ENCODE measurements around the gene ASIC5. TPM values are rescaled to one million over a fixed set of nuclear protein-coding genes. Genes with fewer than 3 reads are reported as not detected.

Gene ASIC5
- total RNA-seq, 6 experiments from 2014 or later: not detected

DNA sequence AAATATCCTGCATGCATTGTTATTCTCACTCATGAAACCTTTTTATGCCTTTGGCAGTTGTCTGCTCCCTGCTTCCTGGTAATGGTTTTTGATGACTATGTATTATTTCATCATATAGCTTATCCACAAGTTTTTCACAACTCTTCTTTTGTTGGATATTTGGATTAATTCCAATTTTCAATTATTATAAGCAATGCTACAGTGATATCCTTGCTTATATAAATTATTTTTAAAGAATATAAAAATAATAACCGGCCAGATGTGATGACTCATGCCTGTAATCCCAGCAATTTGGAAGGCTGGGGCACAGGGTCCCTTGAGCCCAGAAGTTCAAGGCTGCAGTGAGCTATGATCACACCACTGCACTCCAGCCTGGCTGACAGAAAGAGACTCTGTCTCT lies 47.0 kb downstream of the ASIC5 start:
- H3K4me3 Mint-ChIP-seq: no peak overlapping the region

DNA sequence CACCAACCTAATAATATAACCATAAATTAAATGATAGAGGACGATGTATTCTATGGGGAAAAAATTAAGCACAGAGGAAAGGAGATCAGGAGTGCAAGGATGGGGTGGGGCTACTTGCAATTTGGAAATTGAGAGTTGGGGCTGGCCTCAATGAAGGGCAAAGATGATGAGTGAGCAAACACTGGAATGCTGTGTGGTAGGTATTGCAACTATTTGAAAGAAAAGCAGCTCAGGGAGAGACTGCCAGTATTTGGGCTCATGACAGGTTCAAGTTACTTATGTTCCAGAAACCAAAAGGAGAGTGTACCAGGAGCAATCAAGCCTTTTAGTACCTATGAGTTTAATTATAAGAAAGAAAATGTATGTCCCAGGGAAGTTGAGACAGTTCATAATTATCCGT lies 47.4 kb downstream of the ASIC5 start:
- Mint-ChIP-seq H3K4me1 (ENCODE audit: low read depth) (no peaks in the 10 kb centered on the region), H3K4me3 (no peak overlapping the region), H3K9me3 (no peaks in the 10 kb centered on the region), H3K27me3 (ENCODE audit: insufficient read depth) (no peaks in the 10 kb centered on the region), H3K36me3 (ENCODE audit: low read depth) (no peaks in the 10 kb centered on the region), H3K27ac (no peak overlapping the region)
- TF ChIP-seq, protein P1, sequence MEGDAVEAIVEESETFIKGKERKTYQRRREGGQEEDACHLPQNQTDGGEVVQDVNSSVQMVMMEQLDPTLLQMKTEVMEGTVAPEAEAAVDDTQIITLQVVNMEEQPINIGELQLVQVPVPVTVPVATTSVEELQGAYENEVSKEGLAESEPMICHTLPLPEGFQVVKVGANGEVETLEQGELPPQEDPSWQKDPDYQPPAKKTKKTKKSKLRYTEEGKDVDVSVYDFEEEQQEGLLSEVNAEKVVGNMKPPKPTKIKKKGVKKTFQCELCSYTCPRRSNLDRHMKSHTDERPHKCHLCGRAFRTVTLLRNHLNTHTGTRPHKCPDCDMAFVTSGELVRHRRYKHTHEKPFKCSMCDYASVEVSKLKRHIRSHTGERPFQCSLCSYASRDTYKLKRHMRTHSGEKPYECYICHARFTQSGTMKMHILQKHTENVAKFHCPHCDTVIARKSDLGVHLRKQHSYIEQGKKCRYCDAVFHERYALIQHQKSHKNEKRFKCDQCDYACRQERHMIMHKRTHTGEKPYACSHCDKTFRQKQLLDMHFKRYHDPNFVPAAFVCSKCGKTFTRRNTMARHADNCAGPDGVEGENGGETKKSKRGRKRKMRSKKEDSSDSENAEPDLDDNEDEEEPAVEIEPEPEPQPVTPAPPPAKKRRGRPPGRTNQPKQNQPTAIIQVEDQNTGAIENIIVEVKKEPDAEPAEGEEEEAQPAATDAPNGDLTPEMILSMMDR (IDR thresholded peaks at IDR 0.05): no peak
- DNase-seq: no peak

More for the DNA sequence above, 47.0 kb downstream of the ASIC5 start:
- no peaks in the 10 kb centered on the region for H3K4me1 Mint-ChIP-seq (ENCODE audit: low read depth)
- no peak overlapping the region for H3K27ac Mint-ChIP-seq
- H3K27me3 Mint-ChIP-seq (ENCODE audit: insufficient read depth): no peaks in the 10 kb centered on the region
- no peaks in the 10 kb centered on the region for H3K36me3 Mint-ChIP-seq (ENCODE audit: low read depth)
- DNase-seq: no peak
- TF ChIP-seq, protein P1 (IDR thresholded peaks at IDR 0.05): no peak
- H3K9me3 Mint-ChIP-seq: no peaks in the 10 kb centered on the region

DNA sequence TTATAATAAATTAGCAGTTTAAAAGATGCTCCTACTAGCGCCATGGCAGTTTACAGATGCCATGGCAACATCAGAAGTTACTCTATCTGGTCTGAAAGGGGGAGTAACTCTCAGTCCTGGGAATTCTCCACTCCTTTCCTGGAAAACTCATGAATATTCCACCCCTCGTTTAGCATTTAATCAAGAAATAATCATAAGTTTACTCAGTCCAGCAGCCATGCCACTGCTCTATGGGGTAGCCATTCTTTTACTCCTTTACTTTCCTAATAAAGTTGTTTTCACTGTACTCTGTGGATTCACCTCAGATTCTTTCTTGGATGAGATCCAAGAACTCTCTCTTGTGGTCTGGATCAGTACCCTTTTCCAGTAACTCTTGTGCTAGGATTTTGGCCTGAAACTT lies 55.0 kb downstream of the ASIC5 start:
- H3K4me1 Mint-ChIP-seq (ENCODE audit: low read depth): no peaks in the 10 kb centered on the region
- H3K4me3 Mint-ChIP-seq: no peak overlapping the region
- no peak for DNase-seq
- H3K36me3 Mint-ChIP-seq (ENCODE audit: low read depth): no peaks in the 10 kb centered on the region
- no peaks in the 10 kb centered on the region for H3K9me3 Mint-ChIP-seq
- H3K27ac Mint-ChIP-seq: no peak overlapping the region
- TF ChIP-seq, protein P1 (IDR thresholded peaks at IDR 0.05): no peak
- peaks cover 1% of the 10 kb centered on the region; the same call in 1 of the 2 replicates for H3K27me3 Mint-ChIP-seq (ENCODE audit: insufficient read depth)

DNA sequence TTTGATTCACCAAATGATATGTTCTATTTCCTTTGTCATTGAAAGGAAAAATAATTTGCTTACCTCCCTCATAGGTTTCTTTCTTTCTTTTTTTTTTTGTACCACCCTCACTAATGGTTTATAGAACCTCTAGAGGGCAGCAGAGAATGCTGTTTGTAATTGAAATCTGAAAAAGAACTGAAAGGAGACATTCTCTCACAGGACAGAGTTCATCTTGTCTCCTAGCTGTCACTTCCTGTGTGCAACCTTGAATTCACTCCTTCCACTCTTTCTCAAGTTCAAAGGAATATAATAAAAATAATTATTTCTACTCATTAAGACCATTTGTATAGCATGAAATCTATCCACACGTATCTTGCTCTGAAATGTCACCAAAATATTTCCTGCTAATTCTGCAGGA lies 56.2 kb downstream of the ASIC5 start:
- peak; percentile 83 for DNase-seq
- no peaks in the 10 kb centered on the region for H3K9me3 Mint-ChIP-seq
- H3K4me3 Mint-ChIP-seq: no peak overlapping the region
- peaks cover 1% of the 10 kb centered on the region; the same call in 1 of the 2 replicates for H3K27me3 Mint-ChIP-seq (ENCODE audit: insufficient read depth)
- H3K4me1 Mint-ChIP-seq (ENCODE audit: low read depth): peaks cover 8% of the 10 kb centered on the region; the same call in 1 of the 2 replicates
- TF ChIP-seq, protein P1 (IDR thresholded peaks at IDR 0.05): peak; percentile 84
- H3K27ac Mint-ChIP-seq: no peak overlapping the region
- H3K36me3 Mint-ChIP-seq (ENCODE audit: low read depth): no peaks in the 10 kb centered on the region

DNA sequence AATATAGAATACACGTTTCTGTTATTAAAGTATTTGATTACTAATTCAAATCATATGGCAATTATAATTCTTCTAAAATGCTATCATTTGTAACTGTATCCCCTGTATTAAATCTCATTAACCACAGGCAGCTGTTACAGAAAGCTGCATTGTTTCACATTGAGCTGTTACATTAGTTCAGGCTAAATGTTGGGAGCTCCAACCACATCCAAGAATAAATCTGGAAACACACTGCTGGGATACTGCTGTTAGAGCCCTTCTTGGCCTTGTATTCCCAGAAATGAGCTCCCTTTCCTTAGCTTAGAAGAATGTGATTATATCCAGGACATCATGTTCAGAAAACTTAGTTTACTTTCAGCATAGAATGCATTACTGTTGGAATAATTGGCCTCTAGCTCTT lies 59.1 kb downstream of the ASIC5 start:
- Mint-ChIP-seq H3K36me3 (ENCODE audit: low read depth) (no peaks in the 10 kb centered on the region), H3K4me3 (no peak overlapping the region), H3K4me1 (ENCODE audit: low read depth) (peaks cover 11% of the 10 kb centered on the region; the same call in 1 of the 2 replicates), H3K9me3 (no peaks in the 10 kb centered on the region), H3K27me3 (ENCODE audit: insufficient read depth) (no peaks in the 10 kb centered on the region; the same call in 1 of the 2 replicates), H3K27ac (no peak overlapping the region)
- TF ChIP-seq, protein P1 (IDR thresholded peaks at IDR 0.05): no peak
- peak; percentile 5 for DNase-seq

DNA sequence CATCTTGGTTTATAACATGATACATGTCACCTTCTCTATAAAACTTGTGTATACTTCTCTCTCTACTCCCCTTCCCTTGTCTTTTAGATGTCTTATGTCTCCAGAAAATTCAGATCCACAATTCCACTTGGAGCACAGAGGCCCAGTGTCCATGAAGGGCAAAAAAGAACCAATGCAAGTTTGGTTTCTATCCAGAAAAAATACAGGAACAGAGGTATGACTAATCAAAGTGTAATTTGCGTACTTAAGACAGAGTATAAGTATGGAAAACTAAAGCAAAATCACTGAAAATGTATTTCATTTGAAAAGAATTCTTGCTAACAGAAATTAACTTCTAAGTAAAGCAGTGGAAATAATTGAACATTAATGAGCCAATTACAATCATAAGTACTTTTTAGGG lies 61.1 kb downstream of the ASIC5 start:
- Mint-ChIP-seq H3K27me3 (ENCODE audit: insufficient read depth) (no peaks in the 10 kb centered on the region; the same call in 1 of the 2 replicates), H3K27ac (no peak overlapping the region)

More for the DNA sequence above, 61.1 kb downstream of the ASIC5 start:
- H3K4me3 Mint-ChIP-seq: no peak overlapping the region
- no peaks in the 10 kb centered on the region for H3K36me3 Mint-ChIP-seq (ENCODE audit: low read depth)
- H3K9me3 Mint-ChIP-seq: no peaks in the 10 kb centered on the region
- TF ChIP-seq, protein P1 (IDR thresholded peaks at IDR 0.05): no peak
- peak; percentile 24 for DNase-seq
- peaks cover 11% of the 10 kb centered on the region; the same call in 1 of the 2 replicates for H3K4me1 Mint-ChIP-seq (ENCODE audit: low read depth)

All from HFFc6 (cell line).